Gastroesophageal sphincter (tissue), 3 donors: ENCODE data around the gene AGBL5.

Source experiments
- POLR2AphosphoS5 ChIP-seq: sonication (generic); formaldehyde crosslinking; IDR thresholded peaks from one replicate; pipeline ENCODE4 v1.6.1; 2017; ENCODE audit warnings: antibody characterized with exemption
- TF ChIP-seq, protein P1 (sequence below), 4 experiments: fragments of 200-600 bp in 2 of 4; fragments of 450-650 bp in 2 of 4; sonication (generic) in 1 of 4; IDR thresholded peaks; one replicate each; pipeline ENCODE4 v1.5.1; 2017 to 2019; ENCODE audit warnings: antibody characterized with exemption in 4 of 4, mild to moderate bottlenecking in 2 of 4, moderate library complexity in 2 of 4

- no peak for TF ChIP-seq POLR2AphosphoS5
- TF ChIP-seq, protein P1, sequence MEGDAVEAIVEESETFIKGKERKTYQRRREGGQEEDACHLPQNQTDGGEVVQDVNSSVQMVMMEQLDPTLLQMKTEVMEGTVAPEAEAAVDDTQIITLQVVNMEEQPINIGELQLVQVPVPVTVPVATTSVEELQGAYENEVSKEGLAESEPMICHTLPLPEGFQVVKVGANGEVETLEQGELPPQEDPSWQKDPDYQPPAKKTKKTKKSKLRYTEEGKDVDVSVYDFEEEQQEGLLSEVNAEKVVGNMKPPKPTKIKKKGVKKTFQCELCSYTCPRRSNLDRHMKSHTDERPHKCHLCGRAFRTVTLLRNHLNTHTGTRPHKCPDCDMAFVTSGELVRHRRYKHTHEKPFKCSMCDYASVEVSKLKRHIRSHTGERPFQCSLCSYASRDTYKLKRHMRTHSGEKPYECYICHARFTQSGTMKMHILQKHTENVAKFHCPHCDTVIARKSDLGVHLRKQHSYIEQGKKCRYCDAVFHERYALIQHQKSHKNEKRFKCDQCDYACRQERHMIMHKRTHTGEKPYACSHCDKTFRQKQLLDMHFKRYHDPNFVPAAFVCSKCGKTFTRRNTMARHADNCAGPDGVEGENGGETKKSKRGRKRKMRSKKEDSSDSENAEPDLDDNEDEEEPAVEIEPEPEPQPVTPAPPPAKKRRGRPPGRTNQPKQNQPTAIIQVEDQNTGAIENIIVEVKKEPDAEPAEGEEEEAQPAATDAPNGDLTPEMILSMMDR (IDR thresholded peaks at IDR 0.05), result no peak
These were observed 48.6 kb downstream of the AGBL5 start for GRCh38 chr2:27100036-27100435.
